Measurements from ENCODE around the gene RUNDC1. TPM values are rescaled to one million over a fixed set of nuclear protein-coding genes. Genes with fewer than 3 reads are reported as not detected.
"Not testable (repeated sequence)": the region's sequence is repeated elsewhere in the genome, so short reads cannot be mapped to it uniquely, and the experiment has no call there.

RUNDC1 gene
- total RNA-seq, 1 experiment from 2014 or later: 18.2 TPM

GRCh38 chr17:42971589-42971988 is 8.8 kb upstream of the RUNDC1 start:
- H3K27me3 Mint-ChIP-seq (ENCODE audit: insufficient read depth, unreplicated experiment): no peaks in the 10 kb centered on the region

GRCh38 chr17:42973323-42973722 is 7.0 kb upstream of the RUNDC1 start:
- POLR2A ChIA-PET: not testable (repeated sequence)

More at GRCh38 chr17:42971589-42971988, 8.8 kb upstream of the RUNDC1 start:
- no peak overlapping the region for H3K4me3 ChIP-seq (ENCODE audit: low read depth, low read length)
- POLR2A ChIA-PET: interaction anchor here (0.7 kb wide), 1 partner anchor 26 kb away, joined by 3 read pairs; the partner anchor contains the start of gene RPL27
- no TSS peak for BruUV-seq (replicated peaks)
- CTCF ChIA-PET: no interaction called here
- no peak overlapping the region for H3K4me3 Mint-ChIP-seq (ENCODE audit: unreplicated experiment)
- H3K27me3 ChIP-seq (replicated peaks; ENCODE audit: control insufficient read depth, insufficient read depth, low read length): no peaks in the 10 kb centered on the region
- intact Hi-C loops (cut with micrococcal nuclease; ENCODE audit: unreplicated experiment): no loop called here
- H3K4me1 ChIP-seq: no peaks in the 10 kb centered on the region
- TF ChIP-seq, protein P1, sequence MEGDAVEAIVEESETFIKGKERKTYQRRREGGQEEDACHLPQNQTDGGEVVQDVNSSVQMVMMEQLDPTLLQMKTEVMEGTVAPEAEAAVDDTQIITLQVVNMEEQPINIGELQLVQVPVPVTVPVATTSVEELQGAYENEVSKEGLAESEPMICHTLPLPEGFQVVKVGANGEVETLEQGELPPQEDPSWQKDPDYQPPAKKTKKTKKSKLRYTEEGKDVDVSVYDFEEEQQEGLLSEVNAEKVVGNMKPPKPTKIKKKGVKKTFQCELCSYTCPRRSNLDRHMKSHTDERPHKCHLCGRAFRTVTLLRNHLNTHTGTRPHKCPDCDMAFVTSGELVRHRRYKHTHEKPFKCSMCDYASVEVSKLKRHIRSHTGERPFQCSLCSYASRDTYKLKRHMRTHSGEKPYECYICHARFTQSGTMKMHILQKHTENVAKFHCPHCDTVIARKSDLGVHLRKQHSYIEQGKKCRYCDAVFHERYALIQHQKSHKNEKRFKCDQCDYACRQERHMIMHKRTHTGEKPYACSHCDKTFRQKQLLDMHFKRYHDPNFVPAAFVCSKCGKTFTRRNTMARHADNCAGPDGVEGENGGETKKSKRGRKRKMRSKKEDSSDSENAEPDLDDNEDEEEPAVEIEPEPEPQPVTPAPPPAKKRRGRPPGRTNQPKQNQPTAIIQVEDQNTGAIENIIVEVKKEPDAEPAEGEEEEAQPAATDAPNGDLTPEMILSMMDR (IDR thresholded peaks at IDR 0.05; ENCODE audit: insufficient read depth in 1 of 2, low read depth in 1 of 2, low read length in 1 of 2, severe bottlenecking in 1 of 2, unreplicated experiment in 1 of 2): no peak
- peaks cover 6% of the 10 kb centered on the region for H3K36me3 Mint-ChIP-seq (ENCODE audit: insufficient read depth, unreplicated experiment)
- no peaks in the 10 kb centered on the region for H3K9me3 Mint-ChIP-seq (ENCODE audit: unreplicated experiment)
- H3K36me3 ChIP-seq (ENCODE audit: control insufficient read depth, insufficient read depth, low read length): no peaks in the 10 kb centered on the region
- no peak for DNase-seq
- no peaks in the 10 kb centered on the region for H3K4me1 Mint-ChIP-seq (ENCODE audit: low read depth, unreplicated experiment)
- H3K9me3 ChIP-seq: no peaks in the 10 kb centered on the region
- H3K27ac Mint-ChIP-seq (ENCODE audit: unreplicated experiment): no peak overlapping the region

DNA sequence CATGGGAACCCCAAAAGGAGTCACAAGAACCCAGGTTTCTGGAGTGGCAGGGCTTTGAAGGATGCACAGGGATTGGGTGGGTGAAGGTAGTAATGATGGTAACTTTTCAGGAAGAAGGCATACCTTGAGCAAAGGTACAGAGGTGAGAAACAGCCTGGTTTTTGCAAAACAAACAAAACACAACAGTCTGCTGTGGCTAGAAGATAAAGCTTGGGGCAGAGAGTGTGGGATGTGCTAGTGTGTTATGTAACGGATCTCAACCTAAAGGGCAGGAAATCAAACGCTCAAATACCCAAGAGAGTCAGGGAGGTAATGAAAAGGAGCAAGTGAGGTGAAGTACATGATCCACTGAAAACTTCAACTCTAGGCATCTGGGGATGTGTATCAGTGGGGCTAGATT is 5.1 kb upstream of the RUNDC1 start:
- H3K27ac Mint-ChIP-seq (ENCODE audit: unreplicated experiment): no peak overlapping the region
- peaks cover 13% of the 10 kb centered on the region for H3K9me3 Mint-ChIP-seq (ENCODE audit: unreplicated experiment)
- no peaks in the 10 kb centered on the region for H3K27me3 Mint-ChIP-seq (ENCODE audit: insufficient read depth, unreplicated experiment)
- peaks cover 5% of the 10 kb centered on the region for H3K4me1 Mint-ChIP-seq (ENCODE audit: low read depth, unreplicated experiment)
- Histone ChIP-seq H3K36me3 (ENCODE audit: control insufficient read depth, insufficient read depth, low read length) (no peaks in the 10 kb centered on the region), H3K4me1 (no peaks in the 10 kb centered on the region), H3K27me3 (replicated peaks; ENCODE audit: control insufficient read depth, insufficient read depth, low read length) (no peaks in the 10 kb centered on the region), H3K9me3 (no peaks in the 10 kb centered on the region), H3K4me3 (ENCODE audit: low read depth, low read length) (no peak overlapping the region)
- no TSS peak for BruUV-seq (replicated peaks)
- peaks cover 15% of the 10 kb centered on the region for H3K36me3 Mint-ChIP-seq (ENCODE audit: insufficient read depth, unreplicated experiment)
- TF ChIP-seq, protein P1 (IDR thresholded peaks at IDR 0.05; ENCODE audit: insufficient read depth in 1 of 2, low read depth in 1 of 2, low read length in 1 of 2, severe bottlenecking in 1 of 2, unreplicated experiment in 1 of 2): no peak
- ChIA-PET POLR2A (no interaction called here), CTCF (no interaction called here)
- intact Hi-C loops (cut with micrococcal nuclease; ENCODE audit: unreplicated experiment): no loop called here
- H3K4me3 Mint-ChIP-seq (ENCODE audit: unreplicated experiment): no peak overlapping the region
- DNase-seq: no peak

More at GRCh38 chr17:42973323-42973722, 7.0 kb upstream of the RUNDC1 start:
- intact Hi-C loops (cut with micrococcal nuclease; ENCODE audit: unreplicated experiment); H3K27me3 Mint-ChIP-seq (ENCODE audit: insufficient read depth, unreplicated experiment); H3K4me1 ChIP-seq; H3K9me3 ChIP-seq; H3K27ac Mint-ChIP-seq (ENCODE audit: unreplicated experiment); H3K4me3 ChIP-seq (ENCODE audit: low read depth, low read length); H3K9me3 Mint-ChIP-seq (ENCODE audit: unreplicated experiment); H3K36me3 Mint-ChIP-seq (ENCODE audit: insufficient read depth, unreplicated experiment); DNase-seq; H3K4me3 Mint-ChIP-seq (ENCODE audit: unreplicated experiment); H3K4me1 Mint-ChIP-seq (ENCODE audit: low read depth, unreplicated experiment); H3K27me3 ChIP-seq (replicated peaks; ENCODE audit: control insufficient read depth, insufficient read depth, low read length); BruUV-seq (replicated peaks); H3K36me3 ChIP-seq (ENCODE audit: control insufficient read depth, insufficient read depth, low read length); CTCF ChIA-PET: not testable (repeated sequence)

- H3K27ac Mint-ChIP-seq (ENCODE audit: unreplicated experiment); intact Hi-C loops (cut with micrococcal nuclease; ENCODE audit: unreplicated experiment); CTCF ChIA-PET; H3K4me1 ChIP-seq; H3K9me3 ChIP-seq; H3K4me1 Mint-ChIP-seq (ENCODE audit: low read depth, unreplicated experiment); H3K4me3 ChIP-seq (ENCODE audit: low read depth, low read length); H3K27me3 ChIP-seq (replicated peaks; ENCODE audit: control insufficient read depth, insufficient read depth, low read length); BruUV-seq (replicated peaks); H3K4me3 Mint-ChIP-seq (ENCODE audit: unreplicated experiment); H3K27me3 Mint-ChIP-seq (ENCODE audit: insufficient read depth, unreplicated experiment); H3K36me3 ChIP-seq (ENCODE audit: control insufficient read depth, insufficient read depth, low read length); DNase-seq: not testable (repeated sequence)
- H3K9me3 Mint-ChIP-seq (ENCODE audit: unreplicated experiment): peaks cover 13% of the 10 kb centered on the region
- POLR2A ChIA-PET: interaction anchor here (0.7 kb wide), 1 partner anchor 22 kb away, joined by 3 read pairs; no protein-coding TSS in a partner anchor
- H3K36me3 Mint-ChIP-seq (ENCODE audit: insufficient read depth, unreplicated experiment): peaks cover 20% of the 10 kb centered on the region
Observed at GRCh38 chr17:42975701-42976100, 4.7 kb upstream of the RUNDC1 start.

Measured in Caco-2 (cell line).